Activated CD4-positive, alpha-beta T cell treated with anti-CD3 and anti-CD28 coated beads, Interleukin-2, amount 50 U/mL, for 1 hour (primary cell): ENCODE data around the gene ZMIZ1.

ENCODE experiments used
- DNase-seq: peaks from one replicate; pipeline ENCODE4 v3.0.0-alpha.2; 2020

The ZMIZ1 gene

GRCh38 chr10:79254333-79255006 is 185.7 kb downstream of the ZMIZ1 start:
- no peak for DNase-seq

DNA sequence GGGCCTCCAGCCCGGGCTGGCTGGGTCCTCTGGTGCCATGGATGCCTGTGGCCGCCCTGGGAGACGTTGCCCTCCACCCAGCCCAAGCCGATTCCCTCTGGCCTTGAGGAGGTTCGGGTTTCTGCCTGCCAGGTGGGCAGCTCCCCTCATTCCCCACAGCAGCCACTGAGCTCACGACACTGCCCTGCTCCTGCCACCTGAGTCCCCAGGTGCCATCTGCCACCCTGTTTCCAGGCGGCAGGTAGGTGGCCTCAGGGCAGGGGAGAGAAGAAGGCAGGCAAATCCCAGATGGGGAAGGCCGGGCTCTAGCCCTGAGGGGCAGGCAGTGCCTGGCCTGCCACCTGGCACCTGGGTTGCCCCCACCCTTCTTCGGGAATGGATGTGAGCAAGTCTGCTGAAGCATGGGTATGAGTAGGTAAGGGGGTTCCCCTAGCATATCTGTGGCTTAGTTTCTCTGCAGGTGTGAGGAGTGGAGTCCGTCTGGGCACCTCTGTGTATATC is 186.3 kb downstream of the ZMIZ1 start:
- no peak for DNase-seq

DNA sequence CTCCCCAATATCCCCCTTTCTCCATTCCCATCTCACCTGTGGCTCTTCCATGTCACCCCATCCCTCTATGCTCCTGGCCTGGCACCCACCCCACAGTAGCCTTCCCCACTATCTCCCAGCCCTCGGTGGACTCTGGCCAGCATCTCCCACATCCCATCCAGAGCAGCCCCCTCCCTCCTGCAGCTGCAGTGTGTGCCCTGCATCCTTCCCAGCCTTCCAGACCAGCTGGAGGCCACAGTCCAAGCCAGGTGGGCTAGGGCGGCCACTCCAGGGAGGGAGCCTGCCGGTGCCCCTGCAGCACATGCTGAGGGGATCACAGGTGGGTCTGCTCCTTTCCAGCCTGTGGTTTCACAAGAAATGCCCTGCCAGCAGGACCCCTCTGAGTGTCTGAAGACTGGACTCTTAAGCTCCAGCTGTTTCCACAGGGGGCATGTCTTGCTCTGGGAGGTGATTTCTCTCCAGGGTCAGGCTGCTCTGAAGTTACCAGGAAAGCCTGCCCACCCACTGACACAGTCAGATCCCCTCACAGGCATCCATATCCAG is 187.6 kb downstream of the ZMIZ1 start:
- DNase-seq = no peak

DNA sequence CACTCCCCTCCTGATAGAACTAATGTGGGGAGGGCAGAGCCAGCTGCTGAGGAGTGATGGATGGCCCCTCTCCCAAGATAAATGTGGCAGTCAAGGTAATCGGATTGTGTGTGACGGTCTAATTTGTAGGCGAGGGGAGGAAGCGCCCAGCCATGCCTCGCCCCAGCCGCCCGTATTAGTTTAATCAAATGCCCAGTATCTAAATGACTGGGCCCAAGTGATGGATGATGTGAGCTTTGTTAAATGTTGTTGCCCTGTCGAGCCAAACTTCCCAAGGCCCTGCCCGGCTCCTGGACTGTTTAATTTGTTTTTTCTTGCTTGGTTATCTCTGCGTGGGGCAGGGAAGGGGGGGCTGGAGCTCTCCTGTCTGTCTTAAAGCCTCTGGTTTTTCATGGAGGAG is 190.1 kb downstream of the ZMIZ1 start:
- DNase-seq = no peak

- DNase-seq = no peak
These were observed 191.1 kb downstream of the ZMIZ1 start for GRCh38 chr10:79259834-79260233.

DNA sequence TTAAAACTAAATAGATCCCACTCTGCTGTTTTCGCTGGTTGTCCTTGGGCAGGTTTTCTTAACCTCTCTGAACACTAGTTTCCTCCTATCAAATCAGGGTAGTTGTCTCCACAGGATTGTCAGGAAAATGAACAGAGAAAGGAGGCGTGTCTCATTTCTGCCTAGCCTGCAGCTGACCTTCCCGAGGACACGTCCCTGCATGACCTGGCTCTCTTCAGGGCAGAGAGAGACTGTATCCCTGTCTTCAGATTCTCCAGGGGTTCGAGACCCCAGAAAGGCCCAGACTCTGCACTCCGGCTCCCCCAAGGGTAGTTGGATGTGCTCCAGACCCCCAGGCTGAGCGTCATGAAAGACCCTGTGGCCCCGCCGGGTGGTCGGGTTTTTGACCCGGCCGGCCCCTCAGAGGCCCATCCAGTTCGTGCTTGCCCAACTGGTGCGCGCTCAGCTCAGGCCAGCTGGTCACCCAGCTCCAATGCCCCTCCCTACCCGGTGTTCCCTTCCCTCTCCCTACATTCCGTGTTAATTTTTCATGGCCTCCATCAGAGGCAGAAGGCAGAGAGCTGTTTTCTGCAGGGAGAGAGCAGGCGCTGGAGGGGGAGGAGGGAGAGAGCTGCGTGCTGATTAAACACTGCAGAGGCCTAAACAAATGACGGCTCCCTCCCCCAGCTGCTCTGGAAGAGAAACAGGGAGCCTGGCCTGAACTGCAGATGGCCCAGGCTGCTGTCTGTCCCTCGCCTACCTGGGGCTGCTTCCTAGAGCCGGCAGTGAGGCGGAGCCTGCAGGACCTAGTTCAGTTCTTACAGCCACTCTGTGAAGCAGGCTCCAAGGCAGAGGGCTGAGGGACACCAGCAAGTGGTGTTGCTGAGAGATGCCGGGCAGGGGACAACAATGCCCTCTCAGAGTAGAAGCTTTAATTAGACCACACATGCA is 192.3 kb downstream of the ZMIZ1 start:
- no peak for DNase-seq

DNA sequence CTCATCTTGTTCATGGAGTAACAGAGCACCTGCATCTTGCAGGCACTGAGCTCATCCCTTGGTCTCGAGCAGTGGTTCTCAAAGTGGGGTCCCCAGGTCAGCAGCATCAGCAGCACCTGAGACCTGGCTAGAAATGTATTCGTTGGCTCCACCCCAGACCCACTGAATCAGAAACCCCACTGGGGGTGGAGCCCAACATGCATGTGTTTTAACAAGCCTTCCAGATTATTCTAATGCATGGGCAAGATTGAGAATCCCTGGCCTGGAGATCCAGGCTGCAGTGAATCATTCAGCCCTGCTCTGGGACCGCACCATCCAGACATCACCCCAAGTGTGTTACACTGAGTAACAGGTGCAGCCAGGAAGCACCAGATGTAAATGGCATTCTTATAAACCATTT is 193.4 kb downstream of the ZMIZ1 start:
- no peak for DNase-seq

- no peak for DNase-seq
These were observed 194.4 kb downstream of the ZMIZ1 start for GRCh38 chr10:79262959-79263746.

DNA sequence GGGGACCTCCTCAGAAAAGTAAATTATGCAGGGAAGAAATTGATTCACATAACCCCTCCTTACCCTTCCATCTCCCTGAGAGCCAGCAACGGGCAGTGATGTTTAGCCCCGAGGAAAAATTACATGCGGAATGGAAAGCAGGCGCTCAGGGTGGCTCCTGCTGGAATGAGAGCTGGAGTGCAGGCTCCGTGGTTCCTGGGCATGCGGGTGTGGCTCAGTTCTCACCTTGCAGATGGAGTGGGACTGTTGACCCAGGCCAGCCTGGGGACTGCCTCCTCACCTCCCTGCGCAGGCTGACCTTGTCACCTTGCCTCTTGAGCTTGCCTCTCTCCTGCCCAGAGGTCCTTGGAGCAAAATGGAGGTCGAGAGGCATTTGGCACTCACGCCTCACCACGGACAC is 195.2 kb downstream of the ZMIZ1 start:
- no peak for DNase-seq

DNA sequence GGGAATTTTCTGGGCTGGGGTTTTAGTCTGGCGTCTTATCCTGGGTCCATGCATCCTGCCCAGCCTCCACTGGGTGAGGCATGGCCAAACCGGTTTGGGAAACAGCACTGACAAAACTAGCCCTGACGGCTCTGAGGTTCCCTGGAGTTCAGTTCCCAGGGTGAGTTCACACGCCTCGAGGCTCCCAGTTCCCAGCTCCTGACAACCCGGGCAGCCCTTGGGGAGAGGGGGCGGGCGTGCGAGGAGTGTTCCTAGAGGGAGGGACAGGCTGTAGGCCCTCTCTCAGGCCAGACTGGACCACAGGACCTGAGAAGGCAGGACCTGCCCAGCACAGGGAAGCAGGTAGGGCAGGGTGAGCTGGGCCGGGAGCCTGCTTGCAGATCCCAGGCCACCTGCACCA is 196.2 kb downstream of the ZMIZ1 start:
- DNase-seq = no peak

GRCh38 chr10:79266084-79266483 is 197.3 kb downstream of the ZMIZ1 start:
- DNase-seq = no peak

DNA sequence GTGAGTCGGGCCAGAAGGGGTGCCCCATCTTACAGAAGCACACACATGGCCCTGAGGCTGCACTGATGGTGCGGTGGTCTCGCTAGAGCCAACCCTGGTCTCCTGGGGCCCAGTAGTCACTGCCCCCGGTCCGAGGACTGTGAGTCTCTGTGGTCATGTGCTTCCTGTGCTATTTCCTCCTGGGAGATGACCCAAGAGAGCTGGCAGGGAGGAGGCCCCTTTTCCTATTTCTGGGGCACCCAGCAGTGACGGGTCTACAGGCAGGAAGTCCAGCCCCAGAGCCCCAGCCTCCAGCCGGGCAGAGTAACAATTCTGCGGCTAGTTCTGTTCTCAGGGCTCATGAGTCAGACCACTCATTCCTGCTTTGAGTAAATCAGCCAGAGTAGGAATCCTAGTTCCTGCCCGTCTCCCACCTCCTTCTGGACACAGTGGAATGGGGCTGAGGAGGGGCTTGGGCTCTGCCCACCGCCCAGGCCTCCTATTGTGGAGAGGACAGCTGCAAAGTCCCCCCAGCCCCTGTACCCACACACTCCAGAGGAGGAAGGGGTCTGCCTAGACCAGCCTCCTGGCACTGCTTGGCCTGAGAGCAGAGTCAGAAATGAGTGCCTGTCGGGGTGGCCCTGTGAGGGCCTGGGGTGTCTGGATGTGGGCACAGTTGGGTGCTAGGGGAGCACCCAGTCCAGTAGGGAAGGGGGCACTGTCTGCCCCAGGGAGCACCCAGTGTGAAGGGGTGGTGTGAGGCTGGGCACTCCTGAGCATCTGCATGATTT is 198.0 kb downstream of the ZMIZ1 start:
- DNase-seq = no peak

GRCh38 chr10:79267499-79267898 is 198.7 kb downstream of the ZMIZ1 start:
- DNase-seq = no peak

DNA sequence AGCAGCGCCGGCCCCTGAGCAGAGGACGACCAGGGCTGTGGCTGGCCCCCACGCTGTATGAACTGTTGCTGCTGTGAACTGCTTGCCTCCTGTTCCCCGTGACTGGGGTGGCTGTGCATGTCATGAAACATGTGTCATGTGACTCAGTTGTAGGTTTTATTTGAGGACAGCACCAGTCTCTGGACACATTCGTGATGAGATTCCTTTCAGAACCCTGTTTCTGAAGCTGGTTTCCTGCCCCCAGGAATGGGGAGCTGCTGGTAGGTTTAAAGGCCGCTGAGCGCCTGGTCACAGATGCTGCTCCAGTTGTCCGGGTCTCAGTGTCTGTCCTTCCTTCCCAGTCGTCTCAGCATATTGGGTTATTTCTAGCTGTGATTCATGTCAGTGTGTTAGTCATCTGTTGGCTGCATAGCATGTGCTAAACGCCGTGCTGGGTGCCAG is 199.4 kb downstream of the ZMIZ1 start:
- no peak for DNase-seq

GRCh38 chr10:79268742-79269141 is 200.0 kb downstream of the ZMIZ1 start:
- DNase-seq = no peak

- DNase-seq = no peak
These were observed 200.7 kb downstream of the ZMIZ1 start for GRCh38 chr10:79269443-79269842.

DNA sequence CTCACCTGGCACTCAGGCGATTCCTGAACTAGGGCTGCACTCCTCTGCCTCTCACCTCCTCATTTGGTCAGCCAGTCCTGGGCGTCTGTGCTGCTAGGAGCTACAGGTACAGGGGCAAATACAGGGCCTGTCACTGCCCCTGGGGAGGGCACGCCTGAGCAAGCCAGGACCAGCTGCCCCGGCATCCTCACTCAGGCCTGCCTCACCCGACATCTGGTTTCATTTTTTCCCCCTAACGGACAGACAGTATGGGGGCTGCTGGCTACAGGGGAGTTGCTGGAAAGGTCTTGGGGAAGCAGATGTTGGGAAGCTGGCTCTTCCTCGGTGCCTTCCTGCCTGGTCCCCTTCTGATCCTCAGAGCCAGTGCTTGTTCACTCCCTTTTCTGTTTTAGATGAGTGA is 201.2 kb downstream of the ZMIZ1 start:
- no peak for DNase-seq

- DNase-seq = no peak
These were observed 201.9 kb downstream of the ZMIZ1 start for GRCh38 chr10:79270466-79271246.

DNA sequence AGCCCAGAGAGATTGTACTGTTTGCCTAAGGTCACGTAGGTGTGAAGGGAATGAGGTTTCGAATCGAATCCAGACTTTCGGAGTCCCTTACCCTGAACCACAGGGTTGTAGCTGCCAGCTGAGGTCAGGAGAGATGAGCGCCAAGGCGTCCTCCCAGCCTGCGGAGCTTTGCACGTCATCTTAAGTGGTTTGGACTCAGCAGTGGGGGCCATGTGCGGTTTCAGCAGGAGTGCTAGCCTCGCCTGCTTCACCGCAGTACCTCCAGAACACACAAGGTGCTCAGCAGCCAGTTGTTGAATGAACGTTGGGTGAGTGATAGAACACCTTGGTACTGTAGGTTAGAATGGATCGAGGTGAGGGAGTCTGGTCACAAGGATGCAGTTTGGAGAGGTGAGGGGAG is 203.6 kb downstream of the ZMIZ1 start:
- no peak for DNase-seq

DNA sequence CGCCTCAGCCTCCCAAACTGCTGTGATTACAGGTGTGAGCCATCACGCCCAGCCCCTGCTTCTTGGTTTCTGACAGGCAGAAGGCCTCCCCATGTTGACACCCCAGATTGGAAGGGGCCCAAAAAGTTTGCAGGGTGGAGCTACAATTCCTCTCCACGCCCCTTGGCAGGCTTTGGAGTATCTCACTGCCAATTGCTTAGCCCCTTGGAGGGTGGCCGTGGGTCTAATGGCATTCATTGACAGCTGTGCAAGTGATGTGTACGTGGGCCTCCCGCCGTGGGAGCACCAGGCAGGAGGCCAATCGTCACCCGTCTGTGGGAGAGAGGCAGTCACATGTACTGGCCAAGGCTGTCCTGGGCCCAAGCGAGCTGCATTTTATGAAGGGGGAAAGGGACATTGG is 204.8 kb downstream of the ZMIZ1 start:
- no peak for DNase-seq
